Measurements from ENCODE around the gene ZNF70. TPM values are rescaled to one million over a fixed set of nuclear protein-coding genes. Genes with fewer than 3 reads are reported as not detected.
"Not testable (repeated sequence)": the region's sequence is repeated elsewhere in the genome, so short reads cannot be mapped to it uniquely, and the experiment has no call there.

The ZNF70 gene
- total RNA-seq, 1 donor from 2014 or later, result 1.4 TPM

DNA sequence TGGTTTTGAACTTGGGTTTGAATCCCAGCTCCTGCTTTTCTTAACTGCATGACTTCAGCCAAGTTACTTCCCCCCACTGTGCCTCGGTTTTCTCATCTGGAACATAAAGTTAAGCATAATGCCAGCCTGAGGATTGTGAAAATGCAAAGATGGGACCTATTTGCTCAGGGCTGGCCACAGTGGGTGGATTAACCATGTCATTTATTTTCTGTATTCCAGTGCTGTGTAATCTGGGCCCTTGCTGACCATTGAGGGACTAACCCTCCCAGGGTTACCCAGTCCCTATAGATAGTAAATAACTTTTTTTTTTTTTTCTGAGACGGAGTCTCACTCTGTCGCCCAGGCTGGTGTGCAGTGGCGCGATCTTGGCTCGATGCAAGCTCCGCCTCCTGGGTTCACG, 4.8 kb upstream of the ZNF70 start:
- ATAC-seq, result no peak

DNA sequence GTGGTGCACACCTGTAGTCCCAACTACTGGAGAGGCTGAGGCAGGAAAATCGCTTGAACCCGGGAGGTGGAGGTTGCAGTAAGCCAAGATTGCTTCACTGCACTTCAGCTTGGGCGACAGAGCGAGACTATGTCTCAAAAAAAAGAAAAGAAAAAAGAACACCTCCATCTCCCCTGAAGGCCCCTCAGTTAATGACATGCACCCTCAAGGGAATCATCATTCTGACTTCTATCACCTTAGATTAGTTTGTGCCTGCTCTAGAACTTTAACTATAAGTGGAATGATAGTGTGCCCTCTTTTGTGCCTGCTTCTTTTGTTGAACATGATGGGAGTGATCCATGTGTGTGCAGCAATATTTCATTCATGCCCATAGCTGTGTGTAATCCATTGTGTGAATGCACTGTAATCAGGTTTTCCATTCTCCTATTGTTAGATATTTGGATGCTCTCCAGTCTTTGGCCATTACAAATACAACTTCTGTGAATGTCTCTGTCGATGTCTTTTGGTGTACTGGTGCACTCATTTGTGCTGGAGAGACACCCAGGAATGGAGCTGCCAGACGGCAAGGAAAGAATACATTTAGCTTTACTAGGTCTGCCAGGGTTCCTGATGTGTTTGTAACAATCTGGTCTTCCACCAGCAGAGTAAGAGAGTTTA, 4.2 kb upstream of the ZNF70 start:
- no peak for ATAC-seq

DNA sequence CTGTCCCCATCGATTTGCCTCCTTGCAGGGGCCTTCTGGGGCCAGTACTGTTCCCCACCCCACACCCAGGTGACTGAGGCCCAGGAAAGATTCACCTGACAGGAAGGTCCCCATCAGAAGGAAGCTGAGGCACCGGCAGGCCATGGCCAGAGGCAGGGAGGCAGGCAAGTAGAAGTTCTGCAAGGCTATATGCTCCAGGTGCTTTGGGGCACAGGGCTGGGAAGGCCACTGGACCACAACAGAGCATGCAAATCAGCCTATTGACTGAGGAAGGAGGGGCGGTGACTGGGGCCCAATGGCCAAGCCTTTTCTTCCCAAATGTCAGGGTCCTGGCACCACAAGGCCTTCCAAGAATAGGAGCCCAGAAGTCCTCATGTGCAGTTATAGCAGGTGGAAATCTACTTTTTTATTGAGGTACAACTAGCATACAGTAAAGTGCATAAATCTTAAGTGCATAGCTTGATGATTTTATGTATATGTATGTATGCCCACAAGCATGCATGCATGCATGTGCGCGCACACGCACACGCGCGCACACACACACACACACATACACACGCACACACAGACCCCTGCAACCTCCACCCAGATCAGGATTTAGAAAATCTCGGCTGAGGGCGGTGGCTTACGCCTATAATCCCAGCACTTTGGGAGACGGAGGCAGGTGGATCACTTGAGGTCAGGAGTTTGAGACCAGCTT, 3.5 kb upstream of the ZNF70 start, which contains the start of gene VPREB3:
Gene VPREB3, minus strand, starts transcription at position 206 of the 700 bp plus-strand sequence. Its CDS starts 62 bp downstream, at position 144.
- no peak for ATAC-seq

DNA sequence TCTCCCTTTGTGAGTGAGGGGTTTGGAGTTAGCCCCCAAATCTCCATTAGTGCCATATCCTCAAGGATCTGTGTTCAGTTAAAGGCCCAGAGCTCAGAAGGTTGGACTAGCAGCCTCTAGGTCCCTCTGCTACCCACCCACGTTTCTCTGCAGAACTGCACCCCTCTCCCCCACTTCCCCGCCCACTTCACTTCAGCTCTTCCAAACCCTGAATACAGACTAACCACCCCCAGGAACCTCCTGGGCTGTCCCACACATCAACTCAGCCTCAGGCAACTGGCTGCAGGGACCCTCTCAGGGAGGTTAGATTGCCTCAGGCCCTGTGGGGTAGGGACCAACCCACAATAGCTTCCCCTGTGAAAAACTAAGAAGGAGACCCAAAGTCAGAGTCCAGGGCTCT, 2.5 kb upstream of the ZNF70 start:
- no peak for ATAC-seq

DNA sequence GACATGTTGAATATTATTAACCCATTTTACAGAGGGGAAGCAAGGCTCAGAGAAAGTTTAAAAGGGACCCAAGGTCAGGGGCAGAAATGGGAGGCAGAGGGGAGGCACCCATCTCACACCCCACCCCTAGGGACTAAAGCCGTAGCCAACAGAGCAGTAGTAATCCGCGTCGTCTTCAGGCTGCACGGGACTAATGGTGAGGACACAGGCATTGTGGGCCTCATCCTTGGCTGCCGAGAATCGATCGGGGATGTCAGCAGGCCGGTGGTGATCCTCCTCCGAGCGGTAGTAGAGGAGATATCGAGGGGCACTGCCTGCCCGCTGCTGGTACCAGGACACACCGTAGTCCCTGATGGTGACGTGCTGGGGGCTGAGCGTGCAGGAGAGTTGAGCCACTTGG, 1.8 kb upstream of the ZNF70 start:
- no peak for ATAC-seq

DNA sequence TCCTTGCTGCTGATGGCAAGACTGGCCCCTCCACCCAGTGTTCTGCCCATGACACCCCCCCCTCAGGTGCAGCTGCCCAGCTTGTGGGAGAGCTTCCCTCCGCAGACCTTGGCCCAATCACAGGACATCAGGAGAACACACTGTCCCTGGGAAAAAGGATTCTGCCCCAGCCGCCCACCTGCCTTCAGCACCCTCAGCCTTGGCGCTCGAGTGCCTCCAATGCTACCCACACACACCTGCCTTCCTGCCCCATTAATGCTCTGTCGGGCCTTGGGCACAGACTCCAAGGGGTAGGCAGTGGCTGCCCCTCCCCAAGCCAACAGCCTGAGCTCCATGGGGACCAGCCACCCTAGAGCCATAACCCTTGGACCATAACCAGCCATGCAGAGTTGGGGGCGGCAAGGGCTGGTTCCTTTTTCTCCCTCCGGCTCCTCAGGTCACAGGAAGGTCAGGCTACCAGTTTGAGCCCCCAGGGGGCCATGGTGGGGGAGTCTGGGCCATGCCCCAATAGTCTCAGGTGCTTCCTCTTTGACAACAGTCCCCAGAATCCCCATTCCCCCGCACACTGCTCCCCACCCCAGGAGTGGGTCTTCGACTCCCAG, 1.3 kb upstream of the ZNF70 start:
- ATAC-seq, result peak; percentile 24

DNA sequence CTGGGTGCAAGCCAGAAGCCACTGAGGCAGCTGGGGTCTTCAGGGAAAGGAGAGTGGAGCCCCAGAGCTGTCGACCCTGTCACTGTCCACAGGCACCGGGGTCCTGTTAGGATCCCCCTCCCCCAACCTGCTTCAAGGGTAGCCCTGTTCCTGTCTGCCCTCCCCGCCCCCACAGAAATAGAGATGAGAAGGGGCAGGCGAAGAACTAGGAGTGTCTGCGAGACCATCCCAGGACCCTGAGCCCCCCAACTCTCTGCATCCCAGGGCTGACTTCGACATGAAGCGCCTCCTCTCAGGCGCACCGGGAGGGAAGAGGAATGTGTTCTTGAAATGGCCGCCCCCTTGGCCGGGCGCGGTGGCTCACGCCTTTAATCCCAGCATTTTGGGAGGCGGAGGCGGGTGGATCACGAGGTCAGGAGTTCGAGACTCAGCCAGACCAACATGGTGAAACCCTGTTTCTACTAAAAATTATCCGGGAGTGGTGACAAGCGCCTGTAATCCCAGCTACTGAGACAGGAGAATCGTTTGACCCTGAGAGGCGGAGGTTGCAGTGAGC, 607 bp upstream of the ZNF70 start:
- ATAC-seq, result peak; percentile 17

DNA sequence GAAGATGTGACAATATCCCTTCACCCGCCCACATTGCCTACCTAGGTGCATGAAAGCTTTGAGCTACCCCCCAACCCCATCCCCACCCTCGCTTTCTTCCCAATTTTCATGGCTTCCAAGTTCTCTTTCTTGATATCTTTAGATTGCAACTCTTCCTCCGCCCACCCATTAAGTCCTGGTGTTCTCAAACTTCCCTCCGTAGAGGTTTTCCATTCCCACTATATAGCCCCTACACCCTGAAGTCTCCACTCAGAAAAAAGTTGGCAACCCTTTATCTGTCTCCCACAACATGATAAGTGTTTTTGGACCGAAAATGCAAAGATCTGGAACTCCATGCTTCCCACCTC, 572 bp downstream of the ZNF70 start:
- ATAC-seq, result no peak

DNA sequence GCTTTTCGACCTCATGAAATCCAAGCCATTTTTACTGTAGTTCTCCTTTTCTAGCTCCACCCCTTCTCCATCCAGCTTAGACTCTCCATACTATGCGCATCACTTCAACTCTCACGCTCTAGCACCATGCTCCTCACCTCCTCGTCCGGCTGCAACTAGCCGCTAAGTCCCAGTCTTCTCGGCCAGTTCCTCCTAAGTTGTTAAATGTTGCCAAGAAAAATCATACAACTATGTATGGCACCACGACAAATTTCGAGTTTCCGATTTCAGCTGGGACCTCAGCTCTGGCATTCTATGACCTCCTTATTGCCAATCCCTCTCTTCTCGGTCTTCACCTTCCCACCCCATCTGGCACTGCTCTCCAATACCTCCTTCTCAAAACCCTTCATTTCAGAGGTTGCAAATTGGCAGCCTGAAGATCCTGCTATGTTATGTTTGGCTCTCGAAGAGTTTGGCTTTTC, 1.0 kb downstream of the ZNF70 start:
- ATAC-seq, result no peak

DNA sequence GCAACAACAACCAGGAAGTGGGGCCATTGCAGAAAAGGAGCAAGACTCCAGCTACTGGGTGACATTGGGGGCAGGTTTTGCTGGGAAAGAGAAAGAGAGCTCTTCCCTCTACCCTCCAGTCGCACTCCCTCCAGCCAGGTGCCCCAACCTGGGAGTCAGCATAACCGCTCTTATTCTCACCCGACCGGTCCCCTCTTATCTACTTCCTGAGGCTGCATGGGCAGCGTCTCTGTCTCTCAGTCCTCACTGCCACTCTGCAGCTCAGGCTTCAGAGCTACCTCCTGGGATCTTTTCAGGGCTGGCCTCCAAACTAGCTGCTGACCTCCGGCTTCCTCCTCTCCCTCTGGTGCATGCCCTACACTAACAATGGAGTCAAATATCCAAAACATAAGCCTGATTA, 5.1 kb downstream of the ZNF70 start:
- no peak for ATAC-seq

DNA sequence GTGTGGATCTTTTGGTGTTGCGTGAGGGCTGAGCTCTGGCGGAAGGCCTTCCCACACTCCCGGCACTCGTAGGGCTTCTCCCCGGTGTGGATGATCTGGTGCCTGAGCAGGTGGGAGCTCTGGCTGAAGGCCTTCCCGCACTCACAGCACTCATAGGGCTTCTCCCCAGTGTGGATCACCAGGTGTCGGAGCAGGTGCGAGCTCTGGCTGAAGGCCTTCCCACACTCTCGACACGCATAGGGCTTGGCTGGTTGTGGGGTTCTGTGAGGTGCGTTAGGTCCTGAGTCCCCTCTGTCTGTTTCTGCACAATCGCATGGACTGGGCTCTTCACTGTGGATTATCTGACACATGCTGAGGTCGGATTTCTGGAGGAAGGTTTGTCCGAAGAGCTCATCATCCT, 6.4 kb downstream of the ZNF70 start:
- ATAC-seq, result no peak

DNA sequence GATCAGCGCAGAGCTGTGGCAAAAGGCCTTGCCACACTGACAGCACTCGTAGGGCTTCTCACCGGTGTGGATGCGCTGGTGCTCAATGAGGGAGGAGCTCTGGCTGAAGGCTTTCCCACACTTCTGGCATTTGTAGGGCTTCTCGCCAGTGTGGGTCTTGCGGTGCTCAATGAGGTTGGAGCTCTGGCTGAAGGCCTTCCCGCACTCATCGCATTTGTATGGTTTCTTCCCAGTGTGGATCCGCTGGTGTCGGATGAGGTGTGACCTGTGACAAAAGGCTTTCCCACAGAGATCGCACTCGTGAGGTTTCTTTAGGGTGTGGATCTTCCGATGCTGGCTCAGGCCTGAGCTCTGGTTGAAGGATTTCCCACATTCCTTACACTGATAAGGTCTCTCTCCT, 6.9 kb downstream of the ZNF70 start:
- ATAC-seq, result no peak

DNA sequence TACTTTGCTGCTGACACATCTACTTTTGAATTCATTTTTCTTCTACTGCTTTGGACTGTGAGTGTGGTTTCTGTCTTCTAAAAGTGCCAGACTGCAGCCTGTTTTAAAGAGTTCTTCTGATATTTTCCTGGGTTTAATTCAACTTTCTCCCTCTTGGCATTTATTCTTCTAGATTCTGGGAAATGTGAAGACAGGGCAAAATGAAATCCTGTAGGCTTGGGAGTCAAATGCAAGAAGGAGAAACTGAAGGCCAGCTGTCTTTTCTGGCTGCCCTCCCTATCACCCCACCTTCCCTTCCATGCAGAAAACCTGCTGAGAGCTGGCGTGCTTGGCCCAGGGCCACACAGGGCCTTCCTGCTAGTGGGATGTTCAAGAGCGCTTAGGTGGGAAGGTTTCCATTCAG, 7.6 kb downstream of the ZNF70 start:
- no peak for ATAC-seq

DNA sequence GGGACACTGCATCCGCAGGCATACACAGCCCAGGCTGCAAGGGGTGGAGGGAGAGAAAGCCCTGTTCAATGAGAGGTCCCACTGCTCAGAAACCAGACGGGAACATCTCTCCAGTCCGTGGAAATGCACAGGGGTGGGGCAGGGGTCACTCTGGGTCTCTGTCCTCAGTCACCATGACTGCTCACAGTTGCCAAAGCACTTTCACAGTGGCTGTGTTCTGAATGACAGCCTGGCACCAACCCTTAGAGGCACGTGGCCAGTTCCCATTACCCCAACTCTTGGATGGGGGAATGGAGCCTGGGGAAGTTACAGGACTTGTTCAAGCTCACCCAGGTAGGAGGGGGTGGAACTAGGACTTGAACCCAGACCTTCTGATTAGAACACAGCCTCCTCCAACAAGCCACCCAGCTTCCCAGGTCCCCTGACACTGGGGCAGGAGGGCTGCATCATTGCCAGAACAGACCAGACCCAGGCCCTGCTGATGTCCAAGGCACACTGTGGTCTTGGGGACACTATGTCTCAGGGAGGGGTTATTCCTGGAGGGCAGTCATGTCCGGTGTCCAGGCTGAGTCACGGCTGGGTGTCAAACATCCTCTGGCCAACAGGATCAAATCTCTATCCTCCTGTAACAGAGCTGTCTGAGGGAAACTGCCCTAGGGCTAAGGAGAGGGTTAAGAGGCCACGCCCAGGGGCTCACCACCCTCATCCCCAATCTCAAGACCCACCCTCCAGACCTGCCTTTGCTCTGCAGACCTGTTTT, 8.2 kb downstream of the ZNF70 start:
- ATAC-seq, result peak; percentile 21

DNA sequence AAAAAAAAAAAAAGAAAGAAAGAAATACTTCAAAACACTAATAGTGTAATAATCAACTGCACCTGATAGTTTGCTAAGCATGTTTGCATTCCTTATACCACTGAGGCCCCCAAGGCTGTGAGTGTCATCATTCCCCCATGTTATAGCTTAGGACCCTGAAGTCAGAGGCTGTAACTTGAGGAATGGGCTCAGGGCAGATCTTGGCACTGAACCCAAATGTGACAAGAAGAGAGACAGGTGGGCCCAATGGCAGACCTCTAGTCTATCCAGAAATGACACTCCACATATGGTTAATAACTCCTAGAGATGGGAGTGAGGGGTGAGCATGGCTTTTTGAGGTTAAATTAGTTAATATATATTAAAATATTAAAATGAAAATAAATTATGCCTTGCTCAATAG, 13.2 kb downstream of the ZNF70 start:
- no peak for ATAC-seq

DNA sequence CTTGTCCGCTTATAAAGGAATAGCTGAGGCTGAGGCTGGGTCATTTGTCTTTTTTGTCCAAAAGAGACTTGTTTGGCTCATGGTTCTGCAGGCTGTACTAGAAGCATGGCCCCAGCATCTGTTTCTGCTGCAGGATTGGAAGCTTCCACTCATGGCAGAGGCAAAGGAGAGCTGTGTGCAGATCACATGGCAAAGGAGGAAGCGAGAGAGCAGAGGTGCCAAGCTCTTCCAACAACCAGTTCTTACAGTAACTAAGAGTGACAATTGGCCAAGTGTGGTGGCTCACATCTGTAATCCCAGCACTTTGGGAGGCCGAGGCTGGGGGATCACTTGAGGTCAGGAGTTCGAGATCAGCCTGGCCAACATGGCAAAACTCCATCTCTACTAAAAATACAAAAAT, 22.8 kb downstream of the ZNF70 start:
- ATAC-seq, result not testable (repeated sequence)

DNA sequence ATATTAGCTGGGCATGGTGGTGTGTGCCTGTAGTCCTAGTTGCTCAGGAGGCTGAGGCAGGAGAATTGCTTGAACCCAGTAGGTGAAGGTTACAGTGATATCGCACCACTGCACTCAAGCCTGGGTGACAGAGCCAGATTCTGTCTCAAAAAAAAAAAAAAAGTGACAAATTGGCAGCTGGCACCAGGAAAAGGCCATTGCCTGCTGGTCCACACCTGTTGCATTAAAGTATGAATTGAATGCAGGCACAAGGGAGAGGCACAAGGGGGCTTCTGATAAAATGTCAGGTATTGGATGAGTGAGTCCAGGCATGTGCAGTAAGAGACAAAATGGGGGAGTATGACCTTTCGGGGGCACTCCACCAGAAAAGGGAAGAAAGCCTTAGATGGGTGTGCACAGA, 28.2 kb downstream of the ZNF70 start:
- no peak for ATAC-seq

DNA sequence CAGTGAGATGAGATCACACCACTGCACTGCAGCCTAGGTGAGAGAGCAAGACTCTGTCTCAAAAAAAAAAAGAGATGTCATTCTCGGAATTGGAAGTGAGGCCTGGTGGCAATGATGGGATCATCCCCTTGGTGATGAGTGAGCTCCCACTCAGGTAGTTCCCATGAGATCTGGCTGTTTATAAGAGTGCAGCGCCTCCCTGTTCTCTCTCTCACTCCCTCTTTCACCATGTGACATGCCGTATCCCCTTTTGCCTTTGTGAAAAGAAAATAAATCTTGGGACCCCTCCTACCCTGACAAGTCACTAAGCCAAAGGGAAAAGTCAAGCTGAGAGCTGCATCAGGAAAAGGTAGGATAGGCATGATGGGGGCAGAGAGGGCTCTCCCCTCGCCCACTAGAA, 28.8 kb downstream of the ZNF70 start:
- ATAC-seq, result no peak

DNA sequence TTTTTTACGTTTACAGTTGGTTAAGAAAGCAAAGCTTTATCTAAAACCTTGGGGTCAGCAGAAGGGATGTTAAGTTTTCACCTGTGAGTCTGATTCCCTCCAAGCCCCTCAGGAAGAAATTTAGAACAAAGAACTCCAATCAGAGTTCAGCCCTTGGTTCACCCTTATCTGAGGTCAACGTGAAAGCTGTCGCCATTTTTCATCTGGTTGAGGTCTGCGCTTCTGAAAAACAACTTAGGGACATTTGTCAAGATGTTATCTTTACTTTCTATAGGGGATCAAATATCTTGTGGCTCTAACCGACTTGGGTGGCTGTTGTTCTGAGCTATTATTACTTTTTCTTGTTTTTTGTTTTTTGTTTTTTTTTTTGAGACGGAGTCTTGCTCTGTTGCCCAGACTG, 30.1 kb downstream of the ZNF70 start:
- no peak for ATAC-seq

DNA sequence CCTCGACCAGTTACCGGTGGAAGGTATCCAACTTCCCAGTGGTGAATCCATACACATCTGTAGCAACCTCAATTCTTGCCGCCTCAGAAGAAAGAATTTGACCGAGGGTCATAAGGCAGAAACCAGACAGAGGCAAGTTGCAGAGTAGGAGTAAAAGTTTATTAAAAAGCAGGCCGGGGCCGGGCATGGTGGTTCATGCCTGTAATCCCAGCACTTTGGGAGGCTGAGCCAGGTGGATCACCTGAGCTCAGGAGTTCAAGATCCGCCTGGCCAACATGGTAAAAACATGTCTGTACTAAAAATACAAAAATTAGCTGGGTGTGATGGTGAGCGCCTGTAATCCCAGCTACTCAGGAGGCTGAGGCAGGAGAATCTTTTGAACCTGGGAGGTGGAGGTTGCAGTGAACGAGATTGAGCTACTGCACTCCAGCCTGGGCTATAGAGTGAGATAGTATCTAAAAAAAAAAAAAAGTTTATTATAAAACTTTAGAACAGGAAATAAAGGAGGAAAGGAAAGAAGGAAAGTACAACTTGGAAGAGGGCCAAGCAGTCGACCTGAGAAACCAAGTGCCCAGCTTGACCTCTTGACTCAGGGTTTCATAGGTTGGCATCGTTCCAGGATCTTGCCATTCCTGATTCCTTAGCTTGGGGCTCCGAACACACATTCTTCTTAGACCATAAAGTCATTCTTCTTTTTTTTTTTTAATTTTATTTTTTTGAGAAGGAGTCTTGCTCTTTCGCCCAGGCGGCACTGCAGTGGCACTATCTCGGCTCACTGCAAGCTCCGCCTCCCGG, 32.3 kb downstream of the ZNF70 start:
- ATAC-seq, result no peak

DNA sequence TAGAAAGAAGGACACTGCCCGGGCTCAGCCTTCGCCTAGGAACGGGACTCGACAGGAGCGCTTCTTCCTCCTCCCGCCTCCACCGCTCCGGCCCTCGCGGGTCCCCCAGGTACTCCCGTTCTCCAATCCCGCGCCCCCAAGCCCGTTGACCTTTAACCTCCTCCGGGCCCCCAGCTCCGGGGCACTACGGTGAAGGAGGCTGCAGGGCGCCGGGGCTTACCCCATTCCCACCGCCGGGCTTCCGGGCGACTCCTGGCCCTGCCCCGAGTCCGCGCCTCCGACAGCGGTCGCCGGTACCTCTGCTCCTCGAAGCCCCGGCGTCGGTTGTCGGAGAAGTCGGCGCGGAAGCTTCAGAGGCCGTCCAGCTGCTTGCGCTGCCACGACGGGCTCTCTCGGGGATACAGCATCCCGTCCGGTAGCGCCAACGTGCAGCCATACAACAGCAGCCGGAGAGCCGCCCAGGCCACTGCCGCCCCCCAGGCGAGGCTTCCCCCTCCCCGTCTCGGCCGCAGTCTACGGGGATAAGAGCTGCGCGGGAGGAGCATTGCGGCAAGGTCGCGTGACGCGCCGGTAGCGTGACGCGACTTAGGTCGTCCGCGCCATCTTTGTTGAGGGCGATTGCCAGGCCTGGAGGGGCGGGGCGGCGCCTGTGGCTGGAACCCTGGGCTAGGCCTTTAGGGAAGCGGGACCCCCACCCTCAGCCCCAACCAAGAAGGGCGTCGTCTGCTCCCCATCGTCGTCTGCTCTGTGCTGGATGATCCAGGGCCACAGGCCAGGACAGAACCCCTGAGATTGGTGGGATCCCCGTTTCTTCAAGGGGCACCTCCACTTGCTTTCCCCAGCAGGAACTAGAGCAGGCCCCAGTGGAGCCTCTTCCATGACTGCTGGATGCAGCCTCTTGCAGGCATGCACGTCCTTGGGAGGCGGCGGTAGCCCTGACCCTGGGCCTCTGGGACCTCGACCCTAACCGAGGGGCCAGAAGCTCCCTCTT, 33.8 kb downstream of the ZNF70 start:
- ATAC-seq, result peak; percentile 86

Data from esophagus mucosa (tissue), 1 donor.